Measurements from ENCODE around the gene PARD3. TPM values are rescaled to one million over a fixed set of nuclear protein-coding genes. Genes with fewer than 3 reads are reported as not detected.

PARD3 gene
- total and polyA plus RNA-seq, 10 of the 15 experiments (the other 5 are each of a cell fraction or from before 2014, with no cell fraction given), result 2.6 to 43.1 (median 13.9) TPM

GRCh38 chr10:34507217-34507616 lies 307.9 kb downstream of the PARD3 start (continued):
- no peak for TF ChIP-seq PAX5 (IDR thresholded peaks at IDR 0.05; ENCODE audit: borderline replicate concordance, low read depth, low read length)
- no peak for TF ChIP-seq RELB (IDR thresholded peaks at IDR 0.05; ENCODE audit: low read depth)

DNA sequence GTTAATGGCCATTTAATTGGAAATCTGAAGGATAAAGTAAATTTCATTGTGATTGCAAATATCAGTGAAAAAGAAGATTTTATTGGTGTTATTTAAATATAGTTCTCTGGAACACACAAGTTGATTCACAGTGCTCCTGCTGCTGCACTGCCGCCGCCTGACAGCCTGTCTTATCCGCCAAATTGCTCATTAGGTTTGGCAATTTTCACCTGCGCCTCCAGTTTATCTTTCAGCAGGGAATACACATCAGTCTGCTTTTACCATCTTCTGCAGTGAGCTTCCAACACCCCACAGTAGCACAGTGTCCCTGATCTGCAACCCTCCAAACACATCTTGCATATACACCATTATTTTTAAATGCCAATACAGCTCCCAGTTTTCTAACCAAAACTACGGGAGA lies 308.3 kb downstream of the PARD3 start:
- POLR2A ChIA-PET, result no interaction called here
- ATAC-seq (no peak), FAIRE-seq (no peak), DNase-seq (ENCODE audit: low read depth, low spot score) (no peak)
- BruUV-seq (replicated peaks), result no TSS peak
- Histone ChIP-seq H3K79me2 (ENCODE audit: control insufficient read depth, insufficient read depth, low read length) (no peaks in the 10 kb centered on the region), H3K9me3 (replicated peaks; ENCODE audit: control insufficient read depth, insufficient read depth, low read length) (no peaks in the 10 kb centered on the region), H2AFZ (ENCODE audit: control insufficient read depth, low read depth, low read length) (no peak overlapping the region), H3K4me1 (ENCODE audit: control insufficient read depth, insufficient read depth, low read length) (no peaks in the 10 kb centered on the region), H3K27ac (ENCODE audit: control insufficient read depth, insufficient read depth) (no peak overlapping the region), H3K4me3 (no peak overlapping the region), H4K20me1 (ENCODE audit: control insufficient read depth, insufficient read depth) (no peaks in the 10 kb centered on the region), H3K36me3 (ENCODE audit: control insufficient read depth in 2 of 2, insufficient read depth in 2 of 2, low read length in 1 of 2) (no peaks in the 10 kb centered on the region), H3K4me2 (ENCODE audit: control insufficient read depth, insufficient read depth) (no peak overlapping the region), H3K27me3 (replicated peaks in 1 of 2; ENCODE audit: control insufficient read depth in 2 of 2, insufficient read depth in 2 of 2, low read length in 1 of 2) (no peaks in the 10 kb centered on the region), H3K9ac (ENCODE audit: control insufficient read depth, insufficient read depth, low read length) (no peak overlapping the region)
- 52% methylated on average over 5 of the region's 5 CpGs for WGBS (ENCODE audit: insufficient coverage, insufficient replicate concordance, low lambda C conversion rate, missing lambda C conversion rate)
- SMC1A ChIA-PET (ENCODE audit: uncharacterized antibody, unreplicated experiment), result interaction anchor here (1.4 to 3.0 kb wide), 3 partner anchors 8 to 55 kb away, joined by 3 to 10 read pairs (median 6); no protein-coding TSS in a partner anchor
- CTCF ChIA-PET, result interaction anchor here (1.3 kb wide), 1 partner anchor 13 kb away, joined by 4 read pairs; no protein-coding TSS in a partner anchor
- no peak for TF ChIP-seq BCL3 (IDR thresholded peaks at IDR 0.05; ENCODE audit: borderline replicate concordance, insufficient read depth, low read depth, low read length, poor library complexity, severe bottlenecking)
- TF ChIP-seq HCFC1 (IDR thresholded peaks at IDR 0.05; ENCODE audit: low read length), result no peak
- in situ Hi-C loops (cut with MboI), result no loop called here
- RAD21 ChIA-PET (ENCODE audit: unreplicated experiment), result no interaction called here
- intact Hi-C loops (cut with micrococcal nuclease; ENCODE audit: unreplicated experiment), result no loop called here

All from GM12878 (cell line).